ENCODE data around the gene ACE2. TPM values are rescaled to one million over a fixed set of nuclear protein-coding genes. Genes with fewer than 3 reads are reported as not detected.

The ACE2 gene
- total and polyA plus RNA-seq, 2 of the 8 experiments (the other 6 are each of a cell fraction or from before 2014, with no cell fraction given): 0.06 TPM; not detected in 1

GRCh38 chrX:15631637-15632036 is 30.9 kb upstream of the ACE2 start:
- Histone ChIP-seq H2BK20ac (ENCODE audit: low read length) (no peak overlapping the region), H3K36me3 (ENCODE audit: control insufficient read depth in 2 of 4, insufficient read depth in 4 of 4, low read length in 3 of 4) (no peaks in the 10 kb centered on the region), H3K23ac (ENCODE audit: insufficient read length) (no peak overlapping the region), H2AFZ (ENCODE audit: low read length) (no peak overlapping the region), H3K23me2 (ENCODE audit: low read depth, low read length) (no peaks in the 10 kb centered on the region), H3K4ac (replicated peaks; ENCODE audit: insufficient read length, low read depth, low read length) (no peak overlapping the region), H4K91ac (replicated peaks; ENCODE audit: insufficient read length, low read length) (no peak overlapping the region), H4K8ac (ENCODE audit: extremely low read depth, insufficient read depth, low read length) (no peak overlapping the region), H3K18ac (ENCODE audit: extremely low read depth, low read length) (no peak overlapping the region), H2AK5ac (ENCODE audit: low read depth, low read length) (no peak overlapping the region), H3K27me3 (replicated peaks in 1 of 4; ENCODE audit: control insufficient read depth in 3 of 4, extremely low read depth in 1 of 4, insufficient read depth in 3 of 4, low read length in 3 of 4) (no peaks in the 10 kb centered on the region), H2BK15ac (ENCODE audit: low read length) (no peak overlapping the region), H4K5ac (ENCODE audit: insufficient read length, low read depth, low read length) (no peak overlapping the region), H2BK12ac (ENCODE audit: low read depth, low read length) (no peak overlapping the region), H3K4me2 (ENCODE audit: insufficient read depth in 1 of 2, low read depth in 2 of 2, low read length in 2 of 2) (no peak overlapping the region), H2BK5ac (ENCODE audit: low read depth, low read length) (no peak overlapping the region), H3K79me2 (ENCODE audit: control insufficient read depth in 1 of 2, insufficient read depth in 2 of 2, low read length in 2 of 2) (no peaks in the 10 kb centered on the region), H3K9me3 (ENCODE audit: insufficient read depth in 2 of 2, low read depth in 1 of 2, low read length in 1 of 2) (no peaks in the 10 kb centered on the region), H4K20me1 (replicated peaks in 1 of 2; ENCODE audit: control insufficient read depth in 1 of 2, insufficient read depth in 2 of 2, low read length in 2 of 2) (no peaks in the 10 kb centered on the region), H3K4me3 (ENCODE audit: extremely low read depth in 1 of 4, insufficient read depth in 2 of 4, low read depth in 3 of 4, low read length in 4 of 4) (no peak overlapping the region), H2BK120ac (replicated peaks; ENCODE audit: low read depth, low read length) (no peak overlapping the region), H3K14ac (ENCODE audit: insufficient read length) (no peak overlapping the region), H3K9ac (replicated peaks in 1 of 4; ENCODE audit: extremely low read depth in 1 of 4, low read depth in 3 of 4, low read length in 3 of 4) (no peak overlapping the region), H3K79me1 (ENCODE audit: low read depth, low read length) (no peaks in the 10 kb centered on the region), H3K56ac (replicated peaks; ENCODE audit: insufficient read length, low read depth, low read length) (no peak overlapping the region), H3K4me1 (replicated peaks in 1 of 4; ENCODE audit: control insufficient read depth in 3 of 4, insufficient read depth in 4 of 4, low read length in 3 of 4) (no peaks in the 10 kb centered on the region), H3K27ac (ENCODE audit: low read depth, low read length) (no peak overlapping the region)
- FAIRE-seq (no peak), DNase-seq (ENCODE audit: low read depth in 1 of 2, low spot score in 2 of 2) (no peak)
- ChIA-PET CTCF (ENCODE audit: partially characterized antibody) (no interaction called here), POLR2A (ENCODE audit: partially characterized antibody) (no interaction called here)
- TF ChIP-seq, protein P1, sequence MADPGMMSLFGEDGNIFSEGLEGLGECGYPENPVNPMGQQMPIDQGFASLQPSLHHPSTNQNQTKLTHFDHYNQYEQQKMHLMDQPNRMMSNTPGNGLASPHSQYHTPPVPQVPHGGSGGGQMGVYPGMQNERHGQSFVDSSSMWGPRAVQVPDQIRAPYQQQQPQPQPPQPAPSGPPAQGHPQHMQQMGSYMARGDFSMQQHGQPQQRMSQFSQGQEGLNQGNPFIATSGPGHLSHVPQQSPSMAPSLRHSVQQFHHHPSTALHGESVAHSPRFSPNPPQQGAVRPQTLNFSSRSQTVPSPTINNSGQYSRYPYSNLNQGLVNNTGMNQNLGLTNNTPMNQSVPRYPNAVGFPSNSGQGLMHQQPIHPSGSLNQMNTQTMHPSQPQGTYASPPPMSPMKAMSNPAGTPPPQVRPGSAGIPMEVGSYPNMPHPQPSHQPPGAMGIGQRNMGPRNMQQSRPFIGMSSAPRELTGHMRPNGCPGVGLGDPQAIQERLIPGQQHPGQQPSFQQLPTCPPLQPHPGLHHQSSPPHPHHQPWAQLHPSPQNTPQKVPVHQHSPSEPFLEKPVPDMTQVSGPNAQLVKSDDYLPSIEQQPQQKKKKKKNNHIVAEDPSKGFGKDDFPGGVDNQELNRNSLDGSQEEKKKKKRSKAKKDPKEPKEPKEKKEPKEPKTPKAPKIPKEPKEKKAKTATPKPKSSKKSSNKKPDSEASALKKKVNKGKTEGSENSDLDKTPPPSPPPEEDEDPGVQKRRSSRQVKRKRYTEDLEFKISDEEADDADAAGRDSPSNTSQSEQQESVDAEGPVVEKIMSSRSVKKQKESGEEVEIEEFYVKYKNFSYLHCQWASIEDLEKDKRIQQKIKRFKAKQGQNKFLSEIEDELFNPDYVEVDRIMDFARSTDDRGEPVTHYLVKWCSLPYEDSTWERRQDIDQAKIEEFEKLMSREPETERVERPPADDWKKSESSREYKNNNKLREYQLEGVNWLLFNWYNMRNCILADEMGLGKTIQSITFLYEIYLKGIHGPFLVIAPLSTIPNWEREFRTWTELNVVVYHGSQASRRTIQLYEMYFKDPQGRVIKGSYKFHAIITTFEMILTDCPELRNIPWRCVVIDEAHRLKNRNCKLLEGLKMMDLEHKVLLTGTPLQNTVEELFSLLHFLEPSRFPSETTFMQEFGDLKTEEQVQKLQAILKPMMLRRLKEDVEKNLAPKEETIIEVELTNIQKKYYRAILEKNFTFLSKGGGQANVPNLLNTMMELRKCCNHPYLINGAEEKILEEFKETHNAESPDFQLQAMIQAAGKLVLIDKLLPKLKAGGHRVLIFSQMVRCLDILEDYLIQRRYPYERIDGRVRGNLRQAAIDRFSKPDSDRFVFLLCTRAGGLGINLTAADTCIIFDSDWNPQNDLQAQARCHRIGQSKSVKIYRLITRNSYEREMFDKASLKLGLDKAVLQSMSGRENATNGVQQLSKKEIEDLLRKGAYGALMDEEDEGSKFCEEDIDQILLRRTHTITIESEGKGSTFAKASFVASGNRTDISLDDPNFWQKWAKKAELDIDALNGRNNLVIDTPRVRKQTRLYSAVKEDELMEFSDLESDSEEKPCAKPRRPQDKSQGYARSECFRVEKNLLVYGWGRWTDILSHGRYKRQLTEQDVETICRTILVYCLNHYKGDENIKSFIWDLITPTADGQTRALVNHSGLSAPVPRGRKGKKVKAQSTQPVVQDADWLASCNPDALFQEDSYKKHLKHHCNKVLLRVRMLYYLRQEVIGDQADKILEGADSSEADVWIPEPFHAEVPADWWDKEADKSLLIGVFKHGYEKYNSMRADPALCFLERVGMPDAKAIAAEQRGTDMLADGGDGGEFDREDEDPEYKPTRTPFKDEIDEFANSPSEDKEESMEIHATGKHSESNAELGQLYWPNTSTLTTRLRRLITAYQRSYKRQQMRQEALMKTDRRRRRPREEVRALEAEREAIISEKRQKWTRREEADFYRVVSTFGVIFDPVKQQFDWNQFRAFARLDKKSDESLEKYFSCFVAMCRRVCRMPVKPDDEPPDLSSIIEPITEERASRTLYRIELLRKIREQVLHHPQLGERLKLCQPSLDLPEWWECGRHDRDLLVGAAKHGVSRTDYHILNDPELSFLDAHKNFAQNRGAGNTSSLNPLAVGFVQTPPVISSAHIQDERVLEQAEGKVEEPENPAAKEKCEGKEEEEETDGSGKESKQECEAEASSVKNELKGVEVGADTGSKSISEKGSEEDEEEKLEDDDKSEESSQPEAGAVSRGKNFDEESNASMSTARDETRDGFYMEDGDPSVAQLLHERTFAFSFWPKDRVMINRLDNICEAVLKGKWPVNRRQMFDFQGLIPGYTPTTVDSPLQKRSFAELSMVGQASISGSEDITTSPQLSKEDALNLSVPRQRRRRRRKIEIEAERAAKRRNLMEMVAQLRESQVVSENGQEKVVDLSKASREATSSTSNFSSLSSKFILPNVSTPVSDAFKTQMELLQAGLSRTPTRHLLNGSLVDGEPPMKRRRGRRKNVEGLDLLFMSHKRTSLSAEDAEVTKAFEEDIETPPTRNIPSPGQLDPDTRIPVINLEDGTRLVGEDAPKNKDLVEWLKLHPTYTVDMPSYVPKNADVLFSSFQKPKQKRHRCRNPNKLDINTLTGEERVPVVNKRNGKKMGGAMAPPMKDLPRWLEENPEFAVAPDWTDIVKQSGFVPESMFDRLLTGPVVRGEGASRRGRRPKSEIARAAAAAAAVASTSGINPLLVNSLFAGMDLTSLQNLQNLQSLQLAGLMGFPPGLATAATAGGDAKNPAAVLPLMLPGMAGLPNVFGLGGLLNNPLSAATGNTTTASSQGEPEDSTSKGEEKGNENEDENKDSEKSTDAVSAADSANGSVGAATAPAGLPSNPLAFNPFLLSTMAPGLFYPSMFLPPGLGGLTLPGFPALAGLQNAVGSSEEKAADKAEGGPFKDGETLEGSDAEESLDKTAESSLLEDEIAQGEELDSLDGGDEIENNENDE (IDR thresholded peaks at IDR 0.05; ENCODE audit: insufficient replicate concordance, low read length): no peak
- TF ChIP-seq CBX8 (IDR thresholded peaks at IDR 0.05; ENCODE audit: borderline replicate concordance, low read depth, low read length): no peak
